Neuronal stem cell (in vitro differentiated cells): Measurements from ENCODE around the gene KCNH5.

ENCODE experiments used
- DNase-seq: peaks from one replicate; pipeline ENCODE4 v3.0.0-alpha.2; 2013; ENCODE audit warnings: low spot score
- H2AFZ ChIP-seq: one replicate; pipeline ENCODE4 v1.6.1; 2013; ENCODE audit warnings: mild to moderate bottlenecking, low read length, inconsistent platforms
- H2AK5ac ChIP-seq: 2 replicates; pipeline ENCODE4 v1.6.1; 2013; ENCODE audit warnings: low read depth, mild to moderate bottlenecking, inconsistent platforms, low read length, moderate library complexity, mixed read lengths
- H2BK120ac ChIP-seq: 2 replicates; pipeline ENCODE4 v1.6.1; 2013; ENCODE audit warnings: low read depth, mild to moderate bottlenecking, inconsistent platforms, low read length, moderate library complexity, mixed read lengths
- H2BK12ac ChIP-seq: one replicate; pipeline ENCODE4 v1.6.1; 2013; ENCODE audit warnings: low read length, inconsistent platforms
- H2BK15ac ChIP-seq: 2 replicates; pipeline ENCODE4 v1.6.1; 2013; ENCODE audit warnings: mild to moderate bottlenecking, low read length, inconsistent platforms, mixed read lengths
- H2BK5ac ChIP-seq: one replicate; pipeline ENCODE4 v1.6.1; 2013; ENCODE audit warnings: inconsistent platforms, mild to moderate bottlenecking, low read length, moderate library complexity
- H3K14ac ChIP-seq: one replicate; pipeline ENCODE4 v1.6.1; 2013; ENCODE audit warnings: low read length, inconsistent platforms
- H3K18ac ChIP-seq: 2 replicates; pipeline ENCODE4 v1.6.1; 2013; ENCODE audit warnings: low read length, inconsistent platforms
- H3K23ac ChIP-seq: 2 replicates; pipeline ENCODE4 v1.6.1; 2013; ENCODE audit warnings: low read depth, mild to moderate bottlenecking, mixed read lengths, low read length, inconsistent platforms; ENCODE audit not compliant: poor library complexity
- H3K27ac ChIP-seq: replicated peaks from 3 replicates; pipeline ENCODE4 v1.5.1; 2013; ENCODE audit warnings: low read length, inconsistent platforms
- H3K27me3 ChIP-seq, 3 experiments: 2 replicates each; pipeline ENCODE4 v1.6.1; 2013; ENCODE audit warnings: low read length in 3 of 3, mild to moderate bottlenecking in 2 of 3, inconsistent platforms in 1 of 3, low read depth in 1 of 3, mixed read lengths in 1 of 3, moderate library complexity in 1 of 3; ENCODE audit not compliant: control insufficient read depth in 3 of 3, insufficient read depth in 3 of 3
- H3K36me3 ChIP-seq, 2 donors: replicated peaks in 1 of 2; 2 replicates each; pipeline ENCODE4 v1.6.1; 2013; ENCODE audit warnings: low read length in 2 of 2; ENCODE audit not compliant: control insufficient read depth in 2 of 2, insufficient read depth in 2 of 2
- H3K4ac ChIP-seq: 2 replicates; pipeline ENCODE4 v1.6.1; 2013; ENCODE audit warnings: inconsistent platforms, mild to moderate bottlenecking, low read length, moderate library complexity
- H3K4me1 ChIP-seq, 2 donors: 1 replicate in 1 of 2; 2 replicates in 1 of 2; pipeline ENCODE4 v1.6.1; 2013; ENCODE audit warnings: low read length in 2 of 2, low read depth in 1 of 2; ENCODE audit not compliant: control insufficient read depth in 2 of 2, insufficient read depth in 1 of 2
- H3K4me2 ChIP-seq: one replicate; pipeline ENCODE4 v1.6.1; 2013; ENCODE audit warnings: mild to moderate bottlenecking, low read length, inconsistent platforms; ENCODE audit not compliant: insufficient read depth, poor library complexity, severe bottlenecking
- H3K4me3 ChIP-seq, 2 donors: 2 replicates each; pipeline ENCODE4 v1.5.1; 2013; ENCODE audit warnings: low read length in 2 of 2, mild to moderate bottlenecking in 2 of 2, inconsistent platforms in 1 of 2, moderate library complexity in 1 of 2
- H3K79me1 ChIP-seq: one replicate; pipeline ENCODE4 v1.6.1; 2013; ENCODE audit warnings: low read depth, mild to moderate bottlenecking, inconsistent platforms, low read length, moderate library complexity
- H3K9ac ChIP-seq: one replicate; pipeline ENCODE4 v1.6.1; 2013; ENCODE audit warnings: mild to moderate bottlenecking, low read depth, low read length, inconsistent platforms; ENCODE audit not compliant: poor library complexity
- H3K9me3 ChIP-seq, 2 donors: replicated peaks in 1 of 2; 2 replicates each; pipeline versions ENCODE3 to v1.6.1; 2013; ENCODE audit warnings: low read length in 2 of 2, mild to moderate bottlenecking in 2 of 2, inconsistent platforms in 1 of 2, low read depth in 1 of 2, mixed read lengths in 1 of 2, moderate library complexity in 1 of 2; ENCODE audit not compliant: control insufficient read depth in 2 of 2, insufficient read depth in 1 of 2
- H4K8ac ChIP-seq: one replicate; pipeline ENCODE4 v1.6.1; 2013; ENCODE audit warnings: low read depth, mild to moderate bottlenecking, inconsistent platforms, low read length, moderate library complexity
- H4K91ac ChIP-seq: one replicate; pipeline ENCODE4 v1.6.1; 2013; ENCODE audit warnings: low read length, low read depth, mild to moderate bottlenecking, inconsistent platforms; ENCODE audit not compliant: poor library complexity
- WGBS, 2 donors: extraction: QIAGEN DNeasy Blood & Tissue Kit; methylation state at CpG; one replicate each; pipeline ENCODE4 v1.1.7; 2013; ENCODE audit warnings: missing lambda C conversion rate in 2 of 2, mixed read lengths in 1 of 2; ENCODE audit not compliant: insufficient read length in 2 of 2, insufficient replicate concordance in 1 of 2; ENCODE audit errors: extremely low coverage in 2 of 2; 5-methylcytosine and 5-hydroxymethylcytosine counted together

KCNH5 gene

GRCh38 chr14:62743560-62743959 lies 301.7 kb downstream of the KCNH5 start:
- Histone ChIP-seq H3K27ac (no peak overlapping the region), H3K79me1 (no peaks in the 10 kb centered on the region), H3K4me2 (no peak overlapping the region), H3K36me3 (no peaks in the 10 kb centered on the region), H3K14ac (no peak overlapping the region), H3K27me3 (no peaks in the 10 kb centered on the region), H3K23ac (no peak overlapping the region), H3K9ac (no peak overlapping the region), H4K91ac (no peak overlapping the region), H2AFZ (no peak overlapping the region), H3K18ac (no peak overlapping the region), H2BK120ac (no peak overlapping the region), H3K4ac (no peak overlapping the region), H2AK5ac (no peak overlapping the region), H2BK15ac (no peak overlapping the region), H3K4me3 (no peak overlapping the region), H3K9me3 (no peaks in the 10 kb centered on the region), H3K4me1 (no peaks in the 10 kb centered on the region), H2BK5ac (no peak overlapping the region), H4K8ac (no peak overlapping the region), H2BK12ac (no peak overlapping the region)
- no CpG with 5 or more reads among the region's 2 CpGs for WGBS, 2 donors
- DNase-seq = no peak

- Histone ChIP-seq H2AK5ac (no peak overlapping the region), H3K4ac (no peak overlapping the region), H3K4me1 (no peaks in the 10 kb centered on the region), H4K91ac (no peak overlapping the region), H4K8ac (no peak overlapping the region), H3K14ac (no peak overlapping the region), H3K23ac (no peak overlapping the region), H2AFZ (no peak overlapping the region), H3K79me1 (no peaks in the 10 kb centered on the region), H3K18ac (no peak overlapping the region), H2BK12ac (no peak overlapping the region), H2BK5ac (no peak overlapping the region), H2BK15ac (no peak overlapping the region), H3K27me3 (no peaks in the 10 kb centered on the region), H3K9me3 (no peaks in the 10 kb centered on the region), H2BK120ac (no peak overlapping the region), H3K36me3 (no peaks in the 10 kb centered on the region), H3K9ac (no peak overlapping the region), H3K27ac (no peak overlapping the region), H3K4me3 (no peak overlapping the region), H3K4me2 (no peak overlapping the region)
- DNase-seq = no peak
- no CpG with 5 or more reads among the region's 4 CpGs for WGBS, 2 donors
Measured at GRCh38 chr14:62743118-62743517, 302.1 kb downstream of the KCNH5 start.

- no peak overlapping the region for H3K9ac ChIP-seq
- no peaks in the 10 kb centered on the region for H3K4me1 ChIP-seq
- no peak overlapping the region for H4K91ac ChIP-seq
- no peak overlapping the region for H3K18ac ChIP-seq
- H3K4ac ChIP-seq = no peak overlapping the region
- H3K9me3 ChIP-seq = no peaks in the 10 kb centered on the region
- no peak for DNase-seq
- H3K36me3 ChIP-seq = no peaks in the 10 kb centered on the region
- H3K23ac ChIP-seq = no peak overlapping the region
- H3K27ac ChIP-seq = no peak overlapping the region
- no peaks in the 10 kb centered on the region for H3K79me1 ChIP-seq
- WGBS, 2 donors = no CpG with 5 or more reads among the region's 3 CpGs
- no peak overlapping the region for H2BK12ac ChIP-seq
- no peak overlapping the region for H3K4me2 ChIP-seq
- no peak overlapping the region for H2AK5ac ChIP-seq
- H2AFZ ChIP-seq = no peak overlapping the region
- H4K8ac ChIP-seq = no peak overlapping the region
- no peak overlapping the region for H3K4me3 ChIP-seq
- H2BK5ac ChIP-seq = no peak overlapping the region
- no peak overlapping the region for H2BK120ac ChIP-seq
- no peak overlapping the region for H2BK15ac ChIP-seq
- H3K27me3 ChIP-seq = no peaks in the 10 kb centered on the region
- no peak overlapping the region for H3K14ac ChIP-seq
Measured at GRCh38 chr14:62739647-62740046, 305.6 kb downstream of the KCNH5 start.

GRCh38 chr14:62736048-62737043 lies 308.9 kb downstream of the KCNH5 start:
- Histone ChIP-seq H2BK12ac (no peak overlapping the region), H3K9me3 (no peaks in the 10 kb centered on the region), H3K18ac (no peak overlapping the region), H4K8ac (no peak overlapping the region), H3K14ac (no peak overlapping the region), H3K9ac (no peak overlapping the region), H2BK120ac (no peak overlapping the region), H2AK5ac (no peak overlapping the region), H2BK5ac (no peak overlapping the region), H2AFZ (no peak overlapping the region), H3K4me3 (no peak overlapping the region), H2BK15ac (no peak overlapping the region), H3K27ac (no peak overlapping the region), H3K79me1 (no peaks in the 10 kb centered on the region), H3K4me1 (no peaks in the 10 kb centered on the region), H3K36me3 (no peaks in the 10 kb centered on the region), H3K27me3 (no peaks in the 10 kb centered on the region), H3K4ac (no peak overlapping the region), H3K4me2 (no peak overlapping the region), H4K91ac (no peak overlapping the region), H3K23ac (no peak overlapping the region)
- DNase-seq = no peak
- WGBS, 2 donors = no CpG with 5 or more reads among the region's 8 CpGs
